Measurements from ENCODE around the gene EXOG. TPM values are rescaled to one million over a fixed set of nuclear protein-coding genes. Genes with fewer than 3 reads are reported as not detected.
A peak's percentile ranks its signal among the peaks of the same experiment; 100 is the strongest.

Gene EXOG
- total and polyA plus RNA-seq, 2 donors (not counting 1 experiment from before 2014, with no cell fraction given), result 8.8 to 36.8 TPM

DNA sequence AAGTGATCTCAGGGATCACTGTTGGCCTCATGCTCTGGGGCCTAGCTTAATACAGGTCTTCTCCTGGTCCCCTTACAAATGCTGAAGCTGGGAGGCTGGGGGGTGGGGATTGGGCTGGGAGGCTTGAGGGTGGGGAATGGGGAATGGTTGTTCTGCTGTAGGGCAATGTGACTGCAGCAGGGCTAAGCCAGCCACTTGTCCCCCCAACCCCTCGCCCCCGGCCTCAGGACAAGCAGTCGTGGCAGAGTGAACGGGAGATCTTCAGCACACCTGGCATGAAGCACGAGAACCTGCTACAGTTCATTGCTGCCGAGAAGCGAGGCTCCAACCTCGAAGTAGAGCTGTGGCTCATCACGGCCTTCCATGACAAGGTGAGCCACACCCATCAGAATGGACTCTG is 17.2 kb upstream of the EXOG start:
- H4K20me1 ChIP-seq (ENCODE audit: control insufficient read depth, insufficient read depth, low read length, poor library complexity, severe bottlenecking), result no peaks in the 10 kb centered on the region
- H3K4me2 ChIP-seq (replicated peaks; ENCODE audit: low read depth, low read length, poor library complexity, severe bottlenecking), result no peak overlapping the region
- POLR2A ChIA-PET, result no interaction called here
- no peaks in the 10 kb centered on the region for H3K27me3 Mint-ChIP-seq
- no peak overlapping the region for H3K27ac Mint-ChIP-seq
- no peak overlapping the region for H2AFZ ChIP-seq (ENCODE audit: insufficient read depth, low read depth, low read length, poor library complexity, severe bottlenecking)
- no peak overlapping the region for H3K27ac ChIP-seq (ENCODE audit: low read length in 2 of 2)
- H3K9ac ChIP-seq (ENCODE audit: low read length), result no peak overlapping the region
- H3K4me1 Mint-ChIP-seq, result no peaks in the 10 kb centered on the region
- WGBS (ENCODE audit: insufficient coverage), result 91% methylated on average over 9 of the region's 9 CpGs
- intact Hi-C loops (cut with micrococcal nuclease), result no loop called here
- H3K79me2 ChIP-seq (ENCODE audit: control insufficient read depth, insufficient read depth, low read length), result no peaks in the 10 kb centered on the region
- no peaks in the 10 kb centered on the region for H3K4me1 ChIP-seq (ENCODE audit: control insufficient read depth in 2 of 2, insufficient read depth in 2 of 2, low read length in 2 of 2)
- no peaks in the 10 kb centered on the region for H3K9me3 ChIP-seq (ENCODE audit: control extremely low read depth in 1 of 3, control insufficient read depth in 2 of 3, insufficient read depth in 1 of 3, low read length in 2 of 3)
- no peak overlapping the region for H3K4me3 Mint-ChIP-seq
- DNase-seq (no peak), ATAC-seq (ENCODE audit: low read depth) (no peak)
- H3K27me3 ChIP-seq (replicated peaks in 1 of 4; ENCODE audit: control extremely low read depth in 1 of 4, control insufficient read depth in 3 of 4, insufficient read depth in 4 of 4, low read length in 3 of 4), result no peaks in the 10 kb centered on the region
- TF ChIP-seq, protein P1, sequence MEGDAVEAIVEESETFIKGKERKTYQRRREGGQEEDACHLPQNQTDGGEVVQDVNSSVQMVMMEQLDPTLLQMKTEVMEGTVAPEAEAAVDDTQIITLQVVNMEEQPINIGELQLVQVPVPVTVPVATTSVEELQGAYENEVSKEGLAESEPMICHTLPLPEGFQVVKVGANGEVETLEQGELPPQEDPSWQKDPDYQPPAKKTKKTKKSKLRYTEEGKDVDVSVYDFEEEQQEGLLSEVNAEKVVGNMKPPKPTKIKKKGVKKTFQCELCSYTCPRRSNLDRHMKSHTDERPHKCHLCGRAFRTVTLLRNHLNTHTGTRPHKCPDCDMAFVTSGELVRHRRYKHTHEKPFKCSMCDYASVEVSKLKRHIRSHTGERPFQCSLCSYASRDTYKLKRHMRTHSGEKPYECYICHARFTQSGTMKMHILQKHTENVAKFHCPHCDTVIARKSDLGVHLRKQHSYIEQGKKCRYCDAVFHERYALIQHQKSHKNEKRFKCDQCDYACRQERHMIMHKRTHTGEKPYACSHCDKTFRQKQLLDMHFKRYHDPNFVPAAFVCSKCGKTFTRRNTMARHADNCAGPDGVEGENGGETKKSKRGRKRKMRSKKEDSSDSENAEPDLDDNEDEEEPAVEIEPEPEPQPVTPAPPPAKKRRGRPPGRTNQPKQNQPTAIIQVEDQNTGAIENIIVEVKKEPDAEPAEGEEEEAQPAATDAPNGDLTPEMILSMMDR (IDR thresholded peaks at IDR 0.05), result no peak
- no peak for TF ChIP-seq EZH2 (IDR thresholded peaks at IDR 0.05; ENCODE audit: borderline replicate concordance, insufficient read depth, low read depth, low read length, poor library complexity, severe bottlenecking)
- H3K4me3 ChIP-seq (ENCODE audit: control extremely low read depth in 1 of 5, extremely low read depth in 1 of 5, insufficient read depth in 1 of 5, low read depth in 2 of 5, low read length in 4 of 5), result no peak overlapping the region
- no peaks in the 10 kb centered on the region for H3K9me3 Mint-ChIP-seq (ENCODE audit: insufficient read depth)
- CTCF ChIA-PET, result interaction anchor here (2.2 to 4.1 kb wide), 3 partner anchors 11 to 505 kb away, joined by 14 to 28 read pairs (median 22); no protein-coding TSS in a partner anchor
- no peaks in the 10 kb centered on the region for H3K36me3 ChIP-seq (replicated peaks in 1 of 2; ENCODE audit: control extremely low read depth in 1 of 2, control insufficient read depth in 1 of 2, extremely low read depth in 1 of 2, insufficient read depth in 2 of 2, low read length in 1 of 2)

DNA sequence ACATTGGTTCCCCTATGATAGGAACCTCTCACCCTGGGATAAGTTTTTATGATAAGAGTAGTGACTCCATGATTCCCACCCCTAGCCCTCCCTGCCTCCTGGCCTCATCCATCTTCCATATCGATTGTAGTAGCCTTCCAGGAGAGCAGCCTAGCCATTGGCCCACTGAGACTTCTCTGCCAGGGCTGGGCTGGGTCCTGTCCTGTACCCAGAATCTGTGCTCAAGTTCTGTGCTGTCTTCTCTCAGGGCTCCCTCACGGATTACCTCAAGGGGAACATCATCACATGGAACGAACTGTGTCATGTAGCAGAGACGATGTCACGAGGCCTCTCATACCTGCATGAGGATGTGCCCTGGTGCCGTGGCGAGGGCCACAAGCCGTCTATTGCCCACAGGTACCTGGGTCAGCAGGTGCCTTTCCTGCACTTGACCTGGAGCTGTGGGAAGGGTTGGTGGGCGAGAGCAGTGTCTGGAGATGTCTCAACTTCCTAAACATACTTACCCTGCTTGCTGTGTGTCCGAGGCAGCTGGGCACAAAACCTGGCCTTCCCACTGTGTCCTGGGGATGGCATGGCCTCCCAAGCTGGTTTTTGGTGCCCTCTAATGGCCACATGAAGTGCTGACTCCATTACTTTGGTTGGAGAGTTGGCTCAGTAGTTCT is 16.6 kb upstream of the EXOG start:
- Histone ChIP-seq H3K4me1 (ENCODE audit: control insufficient read depth in 2 of 2, insufficient read depth in 2 of 2, low read length in 2 of 2) (no peaks in the 10 kb centered on the region), H4K20me1 (ENCODE audit: control insufficient read depth, insufficient read depth, low read length, poor library complexity, severe bottlenecking) (no peaks in the 10 kb centered on the region), H3K79me2 (ENCODE audit: control insufficient read depth, insufficient read depth, low read length) (no peaks in the 10 kb centered on the region), H3K36me3 (replicated peaks in 1 of 2; ENCODE audit: control extremely low read depth in 1 of 2, control insufficient read depth in 1 of 2, extremely low read depth in 1 of 2, insufficient read depth in 2 of 2, low read length in 1 of 2) (no peaks in the 10 kb centered on the region), H3K9ac (ENCODE audit: low read length) (no peak overlapping the region), H2AFZ (ENCODE audit: insufficient read depth, low read depth, low read length, poor library complexity, severe bottlenecking) (no peak overlapping the region), H3K4me3 (ENCODE audit: control extremely low read depth in 1 of 5, extremely low read depth in 1 of 5, insufficient read depth in 1 of 5, low read depth in 2 of 5, low read length in 4 of 5) (no peak overlapping the region), H3K9me3 (ENCODE audit: control extremely low read depth in 1 of 3, control insufficient read depth in 2 of 3, insufficient read depth in 1 of 3, low read length in 2 of 3) (no peaks in the 10 kb centered on the region), H3K4me2 (replicated peaks; ENCODE audit: low read depth, low read length, poor library complexity, severe bottlenecking) (no peak overlapping the region), H3K27ac (ENCODE audit: low read length in 2 of 2) (no peak overlapping the region), H3K27me3 (replicated peaks in 1 of 4; ENCODE audit: control extremely low read depth in 1 of 4, control insufficient read depth in 3 of 4, insufficient read depth in 4 of 4, low read length in 3 of 4) (no peaks in the 10 kb centered on the region)
- peak; percentile 65 for ATAC-seq (ENCODE audit: low read depth)
- 83% methylated on average over 8 of the region's 10 CpGs for WGBS (ENCODE audit: insufficient coverage)
- Mint-ChIP-seq H3K27me3 (no peaks in the 10 kb centered on the region), H3K9me3 (ENCODE audit: insufficient read depth) (no peaks in the 10 kb centered on the region), H3K27ac (no peak overlapping the region), H3K4me1 (no peaks in the 10 kb centered on the region), H3K4me3 (no peak overlapping the region)
- ChIA-PET CTCF (interaction anchor here (0.7 to 4.1 kb wide), 14 partner anchors 8 to 624 kb away, joined by 3 to 34 read pairs (median 6); partner anchors contain the start of gene XYLB), POLR2A (no interaction called here)
- DNase-seq, result peak; percentile 57
- intact Hi-C loops (cut with micrococcal nuclease), result loop anchor here (1.0 to 2.0 kb wide), 3 partner anchors 133 to 625 kb away; partner anchors contain the start of gene XYLB
- no peak for TF ChIP-seq EZH2 (IDR thresholded peaks at IDR 0.05; ENCODE audit: borderline replicate concordance, insufficient read depth, low read depth, low read length, poor library complexity, severe bottlenecking)
- TF ChIP-seq, protein P1 (IDR thresholded peaks at IDR 0.05), result peak; percentile 77

All from B cell (primary cell).